DND-41 (cell line): Measurements from ENCODE around the gene HMGA1.
"Not testable (repeated sequence)": the region's sequence is repeated elsewhere in the genome, so short reads cannot be mapped to it uniquely, and the experiment has no call there.

Experiments used
- ATAC-seq: fragments of 200-7000 bp; cut with Tn5 transposase; 3 replicates; pipeline ENCODE4 v1.9.1; 2021; ENCODE audit warnings: low read depth; ENCODE audit not compliant: insufficient read depth
- DNase-seq: peaks from one replicate; pipeline ENCODE4 v3.0.0-alpha.2; 2020
- H2AFZ ChIP-seq: 2 replicates; pipeline ENCODE4 v1.6.0; 2012; ENCODE audit warnings: low read depth, low read length
- H3K27ac ChIP-seq: 2 replicates; pipeline ENCODE4 v1.5.1; 2012; ENCODE audit warnings: low read length, inconsistent platforms
- H3K27me3 ChIP-seq: fragments of 200-600 bp; sonication (generic); 2 replicates; pipeline ENCODE4 v1.6.0; 2012; ENCODE audit warnings: low read length, mild to moderate bottlenecking, inconsistent platforms; ENCODE audit not compliant: insufficient read depth, poor library complexity
- H3K36me3 ChIP-seq: 2 replicates; pipeline ENCODE4 v1.5.1; 2012; ENCODE audit warnings: low read length, inconsistent platforms; ENCODE audit not compliant: insufficient read depth
- H3K4me1 ChIP-seq: 2 replicates; pipeline ENCODE4 v1.5.1; 2012; ENCODE audit warnings: mild to moderate bottlenecking, low read length; ENCODE audit not compliant: insufficient read depth
- H3K4me2 ChIP-seq: 2 replicates; pipeline ENCODE4 v1.6.0; 2012; ENCODE audit warnings: mild to moderate bottlenecking, moderate library complexity, low read length, inconsistent platforms; ENCODE audit not compliant: insufficient read depth
- H3K4me3 ChIP-seq, 2 experiments: fragments of 200-600 bp in 1 of 2; shearing (Covaris generic) in 1 of 2; 2 replicates each; pipeline ENCODE4 v1.5.1; 2012 to 2016; ENCODE audit warnings: inconsistent platforms in 2 of 2, low read length in 2 of 2, mild to moderate bottlenecking in 2 of 2, low read depth in 1 of 2, moderate library complexity in 1 of 2
- H3K79me2 ChIP-seq: 2 replicates; pipeline ENCODE4 v1.6.0; 2012; ENCODE audit warnings: low read length, inconsistent platforms; ENCODE audit not compliant: insufficient read depth
- H3K9ac ChIP-seq: 2 replicates; pipeline ENCODE4 v1.6.0; 2012; ENCODE audit warnings: low read depth, mild to moderate bottlenecking, inconsistent platforms, low read length, moderate library complexity
- H3K9me3 ChIP-seq: 2 replicates; pipeline ENCODE4 v1.5.1; 2012; ENCODE audit warnings: low read length, moderate library complexity, mild to moderate bottlenecking, inconsistent platforms; ENCODE audit not compliant: insufficient read depth, severe bottlenecking
- H4K20me1 ChIP-seq: 2 replicates; pipeline ENCODE4 v1.6.0; 2012; ENCODE audit warnings: low read length; ENCODE audit not compliant: insufficient read depth
- EZH2 ChIP-seq: IDR thresholded peaks from 3 replicates; pipeline ENCODE4 v1.6.1; 2012; ENCODE audit warnings: borderline replicate concordance, low read depth, mild to moderate bottlenecking, moderate library complexity, low read length, inconsistent platforms; ENCODE audit not compliant: severe bottlenecking
- TF ChIP-seq, protein P1 (sequence below): IDR thresholded peaks from 2 replicates; pipeline ENCODE4 v1.5.1; 2012; ENCODE audit warnings: borderline replicate concordance, low read length, moderate library complexity, mild to moderate bottlenecking; ENCODE audit not compliant: poor library complexity, severe bottlenecking; ENCODE audit errors: extremely low read depth

Gene HMGA1

DNA sequence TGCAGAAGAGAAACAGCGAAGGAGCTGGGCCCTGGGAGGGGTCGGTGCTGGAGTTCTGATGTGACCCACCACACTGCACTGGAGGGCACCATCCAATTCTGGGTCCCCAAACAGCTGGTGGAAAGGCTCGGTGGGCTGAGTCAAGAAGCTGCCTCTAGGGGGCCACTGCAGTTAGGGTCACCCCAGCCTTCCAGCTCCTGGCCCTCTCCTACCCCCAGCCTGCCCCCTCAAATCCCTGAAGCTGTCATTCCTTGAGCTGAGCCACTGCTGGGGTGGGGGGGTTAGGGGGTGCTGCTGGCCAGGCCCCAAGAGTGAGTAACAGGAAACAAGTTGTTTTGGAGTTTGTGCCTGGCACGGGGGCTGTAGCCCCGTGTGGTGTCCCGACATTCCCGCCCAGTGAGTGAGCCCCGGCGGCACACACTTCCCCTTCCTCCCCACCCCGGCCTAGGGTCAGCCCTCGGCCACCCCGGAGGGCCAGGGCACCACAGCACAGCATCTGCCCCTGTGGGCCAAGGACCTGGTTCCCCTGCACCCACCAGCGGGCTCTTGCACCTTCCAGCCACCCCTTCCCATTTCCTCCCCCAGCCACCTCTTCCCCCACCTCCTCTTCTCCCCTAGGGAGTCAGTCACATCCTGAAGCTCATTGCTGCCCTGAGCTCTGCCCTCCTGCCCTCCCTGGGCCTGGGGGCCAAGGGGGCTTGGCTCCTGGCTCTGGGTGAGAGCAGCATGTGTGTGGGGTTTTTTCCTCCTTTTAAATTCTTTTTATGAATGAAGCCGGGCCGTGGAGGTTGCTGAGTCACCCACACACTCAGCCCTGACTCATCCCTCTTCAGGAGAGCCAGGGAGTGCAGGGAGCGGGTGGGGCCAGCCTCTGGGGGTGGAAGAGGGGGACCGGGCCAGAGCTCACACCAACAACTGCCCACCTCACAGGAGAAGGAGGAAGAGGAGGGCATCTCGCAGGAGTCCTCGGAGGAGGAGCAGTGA is 7.5 kb downstream of the HMGA1 start:
- Histone ChIP-seq H3K79me2 (peaks cover 45% of the 10 kb centered on the region), H3K4me3 (no peak overlapping the region), H3K4me2 (no peak overlapping the region), H2AFZ (no peak overlapping the region), H3K36me3 (peaks cover 70% of the 10 kb centered on the region), H4K20me1 (peaks cover 73% of the 10 kb centered on the region), H3K9ac (no peak overlapping the region), H3K9me3 (no peaks in the 10 kb centered on the region), H3K27ac (no peak overlapping the region), H3K4me1 (peaks cover 41% of the 10 kb centered on the region), H3K27me3 (no peaks in the 10 kb centered on the region)
- DNase-seq (no peak), ATAC-seq (no peak)
- TF ChIP-seq, protein P1, sequence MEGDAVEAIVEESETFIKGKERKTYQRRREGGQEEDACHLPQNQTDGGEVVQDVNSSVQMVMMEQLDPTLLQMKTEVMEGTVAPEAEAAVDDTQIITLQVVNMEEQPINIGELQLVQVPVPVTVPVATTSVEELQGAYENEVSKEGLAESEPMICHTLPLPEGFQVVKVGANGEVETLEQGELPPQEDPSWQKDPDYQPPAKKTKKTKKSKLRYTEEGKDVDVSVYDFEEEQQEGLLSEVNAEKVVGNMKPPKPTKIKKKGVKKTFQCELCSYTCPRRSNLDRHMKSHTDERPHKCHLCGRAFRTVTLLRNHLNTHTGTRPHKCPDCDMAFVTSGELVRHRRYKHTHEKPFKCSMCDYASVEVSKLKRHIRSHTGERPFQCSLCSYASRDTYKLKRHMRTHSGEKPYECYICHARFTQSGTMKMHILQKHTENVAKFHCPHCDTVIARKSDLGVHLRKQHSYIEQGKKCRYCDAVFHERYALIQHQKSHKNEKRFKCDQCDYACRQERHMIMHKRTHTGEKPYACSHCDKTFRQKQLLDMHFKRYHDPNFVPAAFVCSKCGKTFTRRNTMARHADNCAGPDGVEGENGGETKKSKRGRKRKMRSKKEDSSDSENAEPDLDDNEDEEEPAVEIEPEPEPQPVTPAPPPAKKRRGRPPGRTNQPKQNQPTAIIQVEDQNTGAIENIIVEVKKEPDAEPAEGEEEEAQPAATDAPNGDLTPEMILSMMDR, result peak; percentile 54
- no peak for TF ChIP-seq EZH2

DNA sequence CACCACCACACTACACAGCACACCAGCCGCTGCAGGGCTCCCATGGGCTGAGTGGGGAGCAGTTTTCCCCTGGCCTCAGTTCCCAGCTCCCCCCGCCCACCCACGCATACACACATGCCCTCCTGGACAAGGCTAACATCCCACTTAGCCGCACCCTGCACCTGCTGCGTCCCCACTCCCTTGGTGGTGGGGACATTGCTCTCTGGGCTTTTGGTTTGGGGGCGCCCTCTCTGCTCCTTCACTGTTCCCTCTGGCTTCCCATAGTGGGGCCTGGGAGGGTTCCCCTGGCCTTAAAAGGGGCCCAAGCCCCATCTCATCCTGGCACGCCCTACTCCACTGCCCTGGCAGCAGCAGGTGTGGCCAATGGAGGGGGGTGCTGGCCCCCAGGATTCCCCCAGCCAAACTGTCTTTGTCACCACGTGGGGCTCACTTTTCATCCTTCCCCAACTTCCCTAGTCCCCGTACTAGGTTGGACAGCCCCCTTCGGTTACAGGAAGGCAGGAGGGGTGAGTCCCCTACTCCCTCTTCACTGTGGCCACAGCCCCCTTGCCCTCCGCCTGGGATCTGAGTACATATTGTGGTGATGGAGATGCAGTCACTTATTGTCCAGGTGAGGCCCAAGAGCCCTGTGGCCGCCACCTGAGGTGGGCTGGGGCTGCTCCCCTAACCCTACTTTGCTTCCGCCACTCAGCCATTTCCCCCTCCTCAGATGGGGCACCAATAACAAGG is 8.5 kb downstream of the HMGA1 start:
- peaks cover 65% of the 10 kb centered on the region for H4K20me1 ChIP-seq
- DNase-seq, H3K9ac ChIP-seq, H3K4me3 ChIP-seq, ATAC-seq, H3K9me3 ChIP-seq, H2AFZ ChIP-seq, H3K27ac ChIP-seq, H3K4me2 ChIP-seq, H3K27me3 ChIP-seq: not testable (repeated sequence)
- peaks cover 60% of the 10 kb centered on the region for H3K36me3 ChIP-seq
- H3K79me2 ChIP-seq, result peaks cover 35% of the 10 kb centered on the region
- peaks cover 40% of the 10 kb centered on the region for H3K4me1 ChIP-seq

DNA sequence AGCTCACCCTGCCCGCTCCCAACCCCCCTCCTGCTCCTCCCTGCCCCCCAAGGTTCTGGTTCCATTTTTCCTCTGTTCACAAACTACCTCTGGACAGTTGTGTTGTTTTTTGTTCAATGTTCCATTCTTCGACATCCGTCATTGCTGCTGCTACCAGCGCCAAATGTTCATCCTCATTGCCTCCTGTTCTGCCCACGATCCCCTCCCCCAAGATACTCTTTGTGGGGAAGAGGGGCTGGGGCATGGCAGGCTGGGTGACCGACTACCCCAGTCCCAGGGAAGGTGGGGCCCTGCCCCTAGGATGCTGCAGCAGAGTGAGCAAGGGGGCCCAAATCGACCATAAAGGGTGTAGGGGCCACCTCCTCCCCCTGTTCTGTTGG is 9.1 kb downstream of the HMGA1 start:
- not testable (repeated sequence) for H3K4me3 ChIP-seq, DNase-seq, H3K27ac ChIP-seq, H3K27me3 ChIP-seq, ATAC-seq, H3K4me2 ChIP-seq, H3K9ac ChIP-seq, H3K9me3 ChIP-seq, H2AFZ ChIP-seq
- Histone ChIP-seq H3K36me3 (peaks cover 54% of the 10 kb centered on the region), H3K79me2 (peaks cover 30% of the 10 kb centered on the region), H3K4me1 (peaks cover 35% of the 10 kb centered on the region), H4K20me1 (peaks cover 59% of the 10 kb centered on the region)

DNA sequence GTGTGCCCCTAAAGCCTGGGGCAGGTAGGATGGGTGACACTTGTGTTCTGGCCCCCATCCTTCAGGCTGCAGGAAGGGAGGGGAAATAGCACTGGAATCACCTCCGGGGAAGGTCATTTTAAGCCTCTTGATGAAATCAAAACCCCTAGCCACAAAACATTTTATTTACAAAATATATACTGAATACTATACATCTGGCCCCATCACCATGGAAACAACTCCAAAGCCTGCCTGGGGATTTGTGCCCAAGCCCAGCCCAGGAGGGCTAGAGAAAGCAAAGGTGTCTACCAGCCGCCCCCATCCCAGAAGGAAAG is 9.5 kb downstream of the HMGA1 start:
- DNase-seq, result no peak
- 0 out of 2 replicates have a peak overlapping the region, but pooled peaks have one; percentile 27 for H3K4me2 ChIP-seq
- TF ChIP-seq, protein P1, result no peak
- no peak for TF ChIP-seq EZH2

More for the DNA sequence above, 9.5 kb downstream of the HMGA1 start:
- H3K9ac ChIP-seq, result no peak overlapping the region
- peaks cover 50% of the 10 kb centered on the region for H3K36me3 ChIP-seq
- no peak for ATAC-seq
- no peak overlapping the region for H3K27ac ChIP-seq
- H3K79me2 ChIP-seq, result peaks cover 25% of the 10 kb centered on the region
- no peaks in the 10 kb centered on the region for H3K27me3 ChIP-seq
- no peaks in the 10 kb centered on the region for H3K9me3 ChIP-seq
- no peak overlapping the region for H3K4me3 ChIP-seq
- H3K4me1 ChIP-seq, result peaks cover 30% of the 10 kb centered on the region
- H4K20me1 ChIP-seq, result peaks cover 55% of the 10 kb centered on the region
- H2AFZ ChIP-seq, result no peak overlapping the region
